ENCODE measurements around the gene CAMTA2. TPM values are rescaled to one million over a fixed set of nuclear protein-coding genes. Genes with fewer than 3 reads are reported as not detected.

The CAMTA2 gene
- total and polyA plus RNA-seq, 9 of the 15 experiments (the other 6 are each of a cell fraction or from before 2014, with no cell fraction given) = 0.24 to 25.1 (median 6.3) TPM

GRCh38 chr17:4951486-4951885 is 36.0 kb downstream of the CAMTA2 start:
- TF ChIP-seq GATAD2A (IDR thresholded peaks at IDR 0.05) (0 out of 2 replicates have a peak, but pooled peaks have one; percentile 23), SNIP1 (IDR thresholded peaks at IDR 0.05; ENCODE audit: low read depth) (no peak), ZBTB7A (IDR thresholded peaks at IDR 0.05; ENCODE audit: borderline replicate concordance, control insufficient read depth, low read depth, low read length) (0 out of 2 replicates have a peak, but pooled peaks have one; percentile 38), KAT7 (CRISPR knock-in tag; IDR thresholded peaks at IDR 0.05; ENCODE audit: borderline replicate concordance) (no peak), ZBTB17 (CRISPR knock-in tag; IDR thresholded peaks at IDR 0.05) (no peak), MEF2A (IDR thresholded peaks at IDR 0.05; ENCODE audit: control insufficient read depth, low read depth, low read length) (peak; percentile 65; the same call in 1 of the 2 replicates)
- TF ChIP-seq, protein P1, sequence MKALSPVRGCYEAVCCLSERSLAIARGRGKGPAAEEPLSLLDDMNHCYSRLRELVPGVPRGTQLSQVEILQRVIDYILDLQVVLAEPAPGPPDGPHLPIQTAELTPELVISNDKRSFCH (CRISPR knock-in tag; IDR thresholded peaks at IDR 0.05) = no peak
- TF ChIP-seq, protein P1 (tag; IDR thresholded peaks at IDR 0.05) = peak; percentile 95
- peak overlapping the region; percentile 84 for H3K4me2 ChIP-seq (ENCODE audit: insufficient read depth, low read length)
- H4K20me1 ChIP-seq (replicated peaks; ENCODE audit: control insufficient read depth, insufficient read depth, low read length) = peaks cover 7% of the 10 kb centered on the region
- no peak overlapping the region for H2AFZ ChIP-seq (ENCODE audit: low read depth, low read length)
- H3K9ac ChIP-seq (ENCODE audit: insufficient read depth in 1 of 2, low read depth in 2 of 2, low read length in 2 of 2) = peak overlapping the region; percentile 89 to 96
- WGBS (ENCODE audit: insufficient coverage, low coverage, missing lambda C conversion rate) = 21% methylated on average over 2 of the region's 3 CpGs
- in situ Hi-C loops (cut with MboI) (no loop called here), intact Hi-C loops (cut with micrococcal nuclease) (loop anchor here (1.0 kb wide), 1 partner anchor 16 kb away; the partner anchor contains the start of gene SPAG7)
- ChIA-PET POLR2A (interaction anchor here (0.6 to 4.7 kb wide), 6 partner anchors 8 to 63 kb away, joined by 3 to 38 read pairs (median 6); partner anchors contain the start of genes RNF167, SLC25A11 and SPAG7), CTCF (ENCODE audit: low intra/inter-chr PET ratio) (no interaction called here)
- peak overlapping the region; percentile 97 for H3K4me3 ChIP-seq
- DNase-seq (ENCODE audit: extremely low read depth in 1 of 4, low spot score in 3 of 4) (peak in 2 of 4 experiments; percentile 54 to 64), FAIRE-seq (no peak), ATAC-seq (no peak)
- no TSS peak for BruUV-seq (replicated peaks)
- peaks cover 38% of the 10 kb centered on the region for H3K79me2 ChIP-seq (ENCODE audit: control insufficient read depth, insufficient read depth, low read length)
- peaks cover 15 to 47% of the 10 kb centered on the region in 2 experiments for H3K4me1 ChIP-seq (replicated peaks in 1 of 2; ENCODE audit: control insufficient read depth in 2 of 2, insufficient read depth in 2 of 2, low read length in 2 of 2)
- H3K36me3 ChIP-seq (ENCODE audit: control insufficient read depth, insufficient read depth, low read length) = peaks cover 14% of the 10 kb centered on the region; the same call in 2 of the 3 replicates
- no peaks in the 10 kb centered on the region for H3K27me3 ChIP-seq (ENCODE audit: control insufficient read depth in 2 of 2, insufficient read depth in 2 of 2, low read length in 2 of 2)
- H3K9me3 ChIP-seq (replicated peaks; ENCODE audit: control insufficient read depth, insufficient read depth, low read depth, low read length) = no peaks in the 10 kb centered on the region
- H3K9me1 ChIP-seq (ENCODE audit: control insufficient read depth, insufficient read depth, low read length) = no peaks in the 10 kb centered on the region
- peak overlapping the region; percentile 98 for H3K27ac ChIP-seq (ENCODE audit: extremely low read depth, low read depth, low read length)
